Left lung (tissue), 10 donors: ENCODE measurements around the gene PNPLA4. TPM values are rescaled to one million over a fixed set of nuclear protein-coding genes. Genes with fewer than 3 reads are reported as not detected.

Source experiments
- ATAC-seq: fragments of 200-7000 bp; cut with Tn5 transposase; one replicate; pipeline ENCODE4 v1.9.1; 2020; ENCODE audit warnings: moderate library complexity
- DNase-seq, 4 donors: peaks; one replicate each; pipeline ENCODE4 v3.0.0-alpha.2; 2013 to 2020
- H3K27ac ChIP-seq, 2 donors: fragments of 200-600 bp; sonication (generic) in 1 of 2; one replicate each; pipeline versions ENCODE4 v1.5.0 to v1.8.0; 2020 to 2021
- H3K27me3 ChIP-seq, 2 donors: fragments of 200-600 bp; sonication (generic) in 1 of 2; one replicate each; pipeline versions ENCODE4 v1.5.0 to v1.8.0; 2020 to 2021
- H3K36me3 ChIP-seq, 2 donors: fragments of 200-600 bp; sonication (generic) in 1 of 2; one replicate each; pipeline versions ENCODE4 v1.5.0 to v1.8.0; 2020 to 2021
- H3K4me1 ChIP-seq, 2 donors: fragments of 200-600 bp; one replicate each; pipeline ENCODE4 v1.8.0; 2021
- H3K4me3 ChIP-seq, 2 donors: fragments of 200-600 bp; sonication (generic) in 1 of 2; one replicate each; pipeline versions ENCODE4 v1.5.0 to v1.8.0; 2020 to 2021; ENCODE audit warnings: mild to moderate bottlenecking in 1 of 2
- H3K9me3 ChIP-seq, 2 donors: fragments of 200-600 bp; sonication (generic) in 1 of 2; one replicate each; pipeline versions ENCODE4 v1.5.0 to v1.8.0; 2020 to 2021
- intact Hi-C, 2 donors: fragments of 100-400 bp; cut with DNase I; formaldehyde crosslinking; loops; one replicate each; pipeline versions ENCODE4 v1.11.2 to v1.14.2; 2022
- polyA plus RNA-seq, 6 donors: library from polyadenylated mRNA; unstranded; fragments of 120-200 nt; gene quantifications; one replicate each; pipeline ENCODE4 v1.2.1, GENCODE V29; 2013; ENCODE audit not compliant: insufficient read length in 6 of 6
- total RNA-seq, 2 donors: library from RNA; stranded (reverse); fragmentation: NEBNext Ultra II Directional; extraction: Animal tissue kit (Norgen Biotek cat#: 25700); gene quantifications; one replicate each; pipeline ENCODE4 v1.2.1, GENCODE V29; 2021
- TF ChIP-seq, protein P1 (sequence below), 2 donors: fragments of 200-600 bp; sonication (generic) in 1 of 2; IDR thresholded peaks; one replicate each; pipeline versions ENCODE4 v1.5.0 to v1.8.0; 2021; ENCODE audit warnings: antibody characterized with exemption in 2 of 2
- donor health status: DM: no; HTN: yes; CAD: no.
- donor health status: DM: no; HTN: no; CAD: no.

Gene PNPLA4
- total and polyA plus RNA-seq, 8 donors, result 11.6 to 22.2 (median 19.3) TPM

DNA sequence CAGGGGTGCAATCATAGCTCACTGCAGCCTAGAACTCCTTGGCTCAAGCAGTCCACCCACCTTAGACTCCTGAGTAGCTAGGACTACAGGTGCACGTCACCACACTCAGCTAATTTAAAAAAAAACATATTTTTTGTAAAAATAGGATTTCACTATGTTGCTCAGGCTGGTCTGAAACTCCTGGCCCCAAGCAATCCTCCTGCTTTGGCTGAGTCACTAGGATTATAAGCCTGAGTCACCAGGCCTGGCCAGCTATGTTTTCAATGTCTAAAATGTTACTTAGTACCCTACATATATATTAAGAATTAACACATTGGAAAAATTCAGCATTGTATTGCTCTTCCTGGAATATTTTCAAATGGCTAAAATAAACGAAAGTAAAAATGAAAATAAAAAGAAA is 37.5 kb downstream of the PNPLA4 start:
- no peak overlapping the region for H3K4me3 ChIP-seq
- intact Hi-C loops, result no loop called here
- H3K9me3 ChIP-seq, result no peaks in the 10 kb centered on the region
- H3K27me3 ChIP-seq, result no peaks in the 10 kb centered on the region
- TF ChIP-seq, protein P1, sequence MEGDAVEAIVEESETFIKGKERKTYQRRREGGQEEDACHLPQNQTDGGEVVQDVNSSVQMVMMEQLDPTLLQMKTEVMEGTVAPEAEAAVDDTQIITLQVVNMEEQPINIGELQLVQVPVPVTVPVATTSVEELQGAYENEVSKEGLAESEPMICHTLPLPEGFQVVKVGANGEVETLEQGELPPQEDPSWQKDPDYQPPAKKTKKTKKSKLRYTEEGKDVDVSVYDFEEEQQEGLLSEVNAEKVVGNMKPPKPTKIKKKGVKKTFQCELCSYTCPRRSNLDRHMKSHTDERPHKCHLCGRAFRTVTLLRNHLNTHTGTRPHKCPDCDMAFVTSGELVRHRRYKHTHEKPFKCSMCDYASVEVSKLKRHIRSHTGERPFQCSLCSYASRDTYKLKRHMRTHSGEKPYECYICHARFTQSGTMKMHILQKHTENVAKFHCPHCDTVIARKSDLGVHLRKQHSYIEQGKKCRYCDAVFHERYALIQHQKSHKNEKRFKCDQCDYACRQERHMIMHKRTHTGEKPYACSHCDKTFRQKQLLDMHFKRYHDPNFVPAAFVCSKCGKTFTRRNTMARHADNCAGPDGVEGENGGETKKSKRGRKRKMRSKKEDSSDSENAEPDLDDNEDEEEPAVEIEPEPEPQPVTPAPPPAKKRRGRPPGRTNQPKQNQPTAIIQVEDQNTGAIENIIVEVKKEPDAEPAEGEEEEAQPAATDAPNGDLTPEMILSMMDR (IDR thresholded peaks at IDR 0.05), result no peak
- no peaks in the 10 kb centered on the region for H3K4me1 ChIP-seq
- no peak for DNase-seq
- H3K27ac ChIP-seq, result no peak overlapping the region
- no peaks in the 10 kb centered on the region for H3K36me3 ChIP-seq
- no peak for ATAC-seq

DNA sequence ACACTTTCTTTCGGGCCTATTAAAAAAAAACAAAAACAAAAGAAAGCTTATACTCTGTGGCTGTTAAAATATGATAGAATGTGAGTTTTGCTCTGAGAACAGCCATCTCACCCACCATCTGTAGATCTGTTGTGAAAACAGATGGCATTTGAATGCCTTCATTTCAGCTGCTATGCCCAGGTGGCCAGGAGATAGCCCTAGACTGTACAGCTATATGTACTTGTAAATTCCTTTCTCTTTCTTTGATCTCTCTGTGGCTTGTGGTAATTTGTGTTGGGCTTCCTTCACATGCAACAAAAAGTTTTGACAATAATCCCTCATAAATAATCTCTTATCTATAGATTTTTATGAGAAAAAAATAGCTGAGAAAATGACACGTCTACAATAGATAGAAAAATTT is 38.1 kb downstream of the PNPLA4 start:
- no peak overlapping the region for H3K4me3 ChIP-seq
- no peaks in the 10 kb centered on the region for H3K27me3 ChIP-seq
- no peaks in the 10 kb centered on the region for H3K36me3 ChIP-seq
- no peaks in the 10 kb centered on the region for H3K4me1 ChIP-seq
- intact Hi-C loops, result no loop called here
- TF ChIP-seq, protein P1 (IDR thresholded peaks at IDR 0.05), result no peak
- DNase-seq (no peak), ATAC-seq (no peak)
- no peaks in the 10 kb centered on the region for H3K9me3 ChIP-seq
- no peak overlapping the region for H3K27ac ChIP-seq

DNA sequence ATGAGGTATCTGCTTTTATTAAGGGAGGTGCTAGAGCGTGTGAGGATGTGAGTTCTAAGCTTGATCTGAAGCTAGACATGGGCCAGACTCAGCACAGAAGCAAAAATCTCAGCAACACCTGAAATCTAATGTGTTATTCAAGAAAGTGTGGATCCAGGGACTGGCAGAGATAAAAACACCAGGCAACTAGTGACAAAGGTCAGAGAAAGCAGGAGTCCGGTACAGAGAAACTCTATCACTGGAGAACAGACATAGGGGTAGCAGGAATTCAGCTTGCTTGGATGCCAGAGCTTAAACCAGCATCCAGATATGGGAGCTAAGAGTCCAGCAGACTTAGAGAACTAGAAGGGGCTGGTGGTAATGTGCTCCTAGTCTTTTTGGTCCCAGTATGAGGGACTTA is 50.3 kb downstream of the PNPLA4 start:
- no peaks in the 10 kb centered on the region for H3K9me3 ChIP-seq
- H3K27ac ChIP-seq, result no peak overlapping the region
- no peaks in the 10 kb centered on the region for H3K36me3 ChIP-seq
- H3K4me3 ChIP-seq, result no peak overlapping the region
- TF ChIP-seq, protein P1 (IDR thresholded peaks at IDR 0.05), result no peak
- DNase-seq, result no peak
- no peaks in the 10 kb centered on the region for H3K27me3 ChIP-seq
- no peaks in the 10 kb centered on the region for H3K4me1 ChIP-seq
- intact Hi-C loops, result no loop called here
- ATAC-seq, result no peak

DNA sequence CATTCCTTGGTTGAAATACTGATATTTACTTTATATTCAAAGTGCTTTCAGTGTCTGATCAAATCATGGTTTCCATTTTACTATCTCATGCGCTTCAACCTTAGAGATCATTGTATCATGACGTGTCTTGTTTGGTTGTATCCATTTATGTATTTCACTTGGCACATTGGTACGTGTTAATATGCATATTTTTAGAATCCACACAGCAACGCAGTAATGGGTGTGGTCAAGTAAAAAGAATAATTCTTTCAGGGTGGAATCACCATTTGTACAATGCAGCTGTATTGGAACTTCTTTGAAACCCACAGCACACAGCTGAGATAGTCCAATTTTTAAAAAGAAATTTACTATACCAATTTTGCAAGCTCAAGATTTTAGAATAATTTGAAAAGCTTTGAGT is 55.2 kb downstream of the PNPLA4 start:
- ATAC-seq (no peak), DNase-seq (no peak)
- no peaks in the 10 kb centered on the region for H3K4me1 ChIP-seq
- no peak overlapping the region for H3K27ac ChIP-seq
- no peaks in the 10 kb centered on the region for H3K36me3 ChIP-seq
- TF ChIP-seq, protein P1 (IDR thresholded peaks at IDR 0.05), result no peak
- H3K27me3 ChIP-seq, result no peaks in the 10 kb centered on the region
- H3K9me3 ChIP-seq, result no peaks in the 10 kb centered on the region
- no peak overlapping the region for H3K4me3 ChIP-seq
- intact Hi-C loops, result no loop called here

DNA sequence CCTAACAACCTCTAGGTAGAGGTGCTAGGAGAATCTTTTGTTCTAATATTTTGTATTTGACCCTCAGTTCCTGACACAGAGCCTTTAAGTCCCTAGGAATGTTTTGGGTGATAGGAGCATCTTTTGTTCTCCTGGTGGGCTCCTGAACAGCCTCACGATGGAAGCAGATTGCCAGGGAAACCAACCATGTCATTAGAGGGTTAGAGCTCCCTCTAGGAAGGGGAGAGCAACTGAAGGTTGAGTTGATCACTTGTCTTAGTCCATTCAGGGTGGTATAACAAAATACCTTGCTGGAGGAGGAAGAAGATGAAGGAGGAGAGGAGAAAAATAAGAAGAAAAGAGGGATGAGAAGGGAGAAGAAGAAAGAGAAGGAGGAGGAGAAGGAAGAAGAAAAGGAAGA is 75.0 kb downstream of the PNPLA4 start:
- ATAC-seq (no peak), DNase-seq (no peak)
- Histone ChIP-seq H3K4me1 (no peaks in the 10 kb centered on the region), H3K27ac (no peak overlapping the region), H3K4me3 (no peak overlapping the region), H3K27me3 (no peaks in the 10 kb centered on the region), H3K36me3 (no peaks in the 10 kb centered on the region), H3K9me3 (no peaks in the 10 kb centered on the region)
- intact Hi-C loops, result no loop called here
- TF ChIP-seq, protein P1 (IDR thresholded peaks at IDR 0.05), result no peak

Other genes starting within 250 kb of the PNPLA4 start
- gene VCX, start 84.2 kb downstream of the PNPLA4 start, total RNA-seq, result not detected
- not detected for gene VCX, start 84.2 kb downstream of the PNPLA4 start, polyA plus RNA-seq
- gene VCX2, start 243.9 kb upstream of the PNPLA4 start, total RNA-seq, result not detected
- gene VCX2, start 243.9 kb upstream of the PNPLA4 start, polyA plus RNA-seq, result not detected